NCI-H2227 (cell line): ENCODE measurements around the gene GNG12.

Experiments
- DNase-seq: peaks from one replicate; lab custom pipeline; 2025; ENCODE audit not compliant: unreplicated experiment; lab: John Stamatoyannopoulos, UW

Gene GNG12

GRCh38 chr1:67832737-67833601 lies at the start of gene GNG12:
Gene GNG12, minus strand, starts transcription at chr1:67833467. Its CDS starts 125,781 bp downstream, at chr1:67707686.
- DNase-seq = peak; percentile 75

GRCh38 chr1:67882196-67882958 lies 49.1 kb upstream of the GNG12 start:
- no peak for DNase-seq

- peak; percentile 15 for DNase-seq
Observed at GRCh38 chr1:67880056-67880601, 46.9 kb upstream of the GNG12 start.

- no peak for DNase-seq
Observed at GRCh38 chr1:67879485-67879884, 46.2 kb upstream of the GNG12 start.

GRCh38 chr1:67874501-67875111 lies 41.3 kb upstream of the GNG12 start:
- DNase-seq = no peak

- DNase-seq = no peak
Observed at GRCh38 chr1:67869233-67869632, 36.0 kb upstream of the GNG12 start.

GRCh38 chr1:67863637-67864036 lies 30.4 kb upstream of the GNG12 start:
- DNase-seq = no peak

- DNase-seq = no peak
Observed at GRCh38 chr1:67862685-67863084, 29.4 kb upstream of the GNG12 start.

GRCh38 chr1:67861856-67862516 lies 28.7 kb upstream of the GNG12 start:
- no peak for DNase-seq

GRCh38 chr1:67860776-67861175 lies 27.5 kb upstream of the GNG12 start:
- no peak for DNase-seq

- no peak for DNase-seq
Observed at GRCh38 chr1:67856921-67857320, 23.7 kb upstream of the GNG12 start.

- DNase-seq = peak; percentile 16
Observed at GRCh38 chr1:67855961-67856360, 22.7 kb upstream of the GNG12 start.

GRCh38 chr1:67855444-67855843 lies 22.2 kb upstream of the GNG12 start:
- no peak for DNase-seq

- peak; percentile 91 for DNase-seq
Observed at GRCh38 chr1:67853704-67854103, 20.4 kb upstream of the GNG12 start.

- DNase-seq = no peak
Observed at GRCh38 chr1:67851800-67852199, 18.5 kb upstream of the GNG12 start.

- peak; percentile 60 for DNase-seq
Observed at GRCh38 chr1:67850611-67851075, 17.4 kb upstream of the GNG12 start.

- DNase-seq = peak; percentile 61
Observed at GRCh38 chr1:67850151-67850551, 16.9 kb upstream of the GNG12 start.

- no peak for DNase-seq
Observed at GRCh38 chr1:67847466-67847865, 14.2 kb upstream of the GNG12 start.

- no peak for DNase-seq
Observed at GRCh38 chr1:67846538-67846937, 13.3 kb upstream of the GNG12 start.

GRCh38 chr1:67844988-67845387 lies 11.7 kb upstream of the GNG12 start:
- no peak for DNase-seq

GRCh38 chr1:67843746-67844145 lies 10.5 kb upstream of the GNG12 start:
- no peak for DNase-seq
